ENCODE results near the gene CLINT1. TPM values are rescaled to one million over a fixed set of nuclear protein-coding genes. Genes with fewer than 3 reads are reported as not detected.
A peak's percentile ranks its signal among the peaks of the same experiment; 100 is the strongest.
"Not testable (repeated sequence)": the region's sequence is repeated elsewhere in the genome, so short reads cannot be mapped to it uniquely, and the experiment has no call there.

The CLINT1 gene
- polyA plus RNA-seq, 3 donors: 67.4 to 100 (median 71.9) TPM

DNA sequence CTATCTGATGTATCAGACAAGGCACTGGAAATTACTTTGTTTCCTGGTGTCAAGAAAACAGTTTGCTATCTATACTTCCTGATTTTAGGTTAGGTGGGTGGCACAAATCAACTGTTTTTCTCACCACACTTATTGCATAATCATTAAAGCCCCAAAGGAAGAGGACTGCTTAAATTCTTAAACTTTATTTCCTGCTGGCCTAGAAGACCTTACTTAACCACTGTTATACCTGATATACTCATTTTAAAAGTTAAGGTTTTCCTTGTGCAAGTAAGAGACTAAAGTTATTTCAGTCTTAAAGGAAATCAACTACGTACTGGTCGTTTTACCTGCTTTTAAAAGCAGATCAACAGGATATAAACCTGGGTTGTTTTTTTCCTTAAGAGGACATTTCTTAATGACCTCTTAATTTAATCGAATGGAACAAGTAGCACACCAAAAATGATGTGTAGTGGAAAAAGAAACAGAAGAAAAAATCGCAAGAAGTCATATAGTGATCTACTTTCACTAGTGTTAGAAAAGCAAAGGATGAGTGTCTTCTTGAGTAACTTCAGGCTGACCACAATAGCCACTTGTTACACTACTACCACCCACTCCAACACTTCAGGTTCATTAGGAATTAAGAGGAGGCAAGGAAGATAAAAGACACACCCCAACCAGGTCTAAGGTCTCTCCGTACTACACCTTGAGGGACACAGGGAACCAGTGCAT lies 974 bp downstream of the CLINT1 start:
- Histone ChIP-seq H3K4me2 (replicated peaks; ENCODE audit: extremely low read depth, low read length, poor library complexity, severe bottlenecking) (peak overlapping the region; percentile 91), H2AFZ (ENCODE audit: insufficient read depth, low read depth, low read length, poor library complexity, severe bottlenecking) (peak overlapping the region; percentile 69), H4K20me1 (ENCODE audit: insufficient read depth, low read length) (peaks cover 52% of the 10 kb centered on the region), H3K4me1 (ENCODE audit: control insufficient read depth in 1 of 2, insufficient read depth in 2 of 2, low read length in 2 of 2) (peaks cover 21 to 43% of the 10 kb centered on the region in 2 donors), H3K79me2 (ENCODE audit: insufficient read depth, low read length) (peaks cover 60% of the 10 kb centered on the region), H3K27me3 (ENCODE audit: control insufficient read depth in 2 of 2, insufficient read depth in 2 of 2, low read length in 2 of 2) (no peaks in the 10 kb centered on the region), H3K36me3 (replicated peaks in 1 of 2; ENCODE audit: control insufficient read depth in 1 of 2, insufficient read depth in 2 of 2, low read length in 2 of 2) (no peaks in the 10 kb centered on the region), H3K9ac (ENCODE audit: insufficient read depth, low read length, poor library complexity, severe bottlenecking) (peak overlapping the region; percentile 95), H3K9me3 (replicated peaks in 1 of 2; ENCODE audit: control insufficient read depth in 1 of 2, insufficient read depth in 1 of 2, low read length in 2 of 2) (no peaks in the 10 kb centered on the region), H3K27ac (ENCODE audit: low read depth in 1 of 2, low read length in 2 of 2) (peak overlapping the region; percentile 87 to 92), H3K4me3 (replicated peaks in 1 of 3; ENCODE audit: low read depth in 2 of 3, low read length in 3 of 3) (peak overlapping the region; percentile 68 to 95 (median 72))
- Mint-ChIP-seq H3K4me3 (peak overlapping the region; percentile 94 to 97), H3K27ac (peak overlapping the region; percentile 96 to 98 (median 98)), H3K27me3 (ENCODE audit: low read depth in 3 of 3) (peaks cover 0 to 2% (median 0%) of the 10 kb centered on the region in 3 donors), H3K4me1 (peaks cover 40% of the 10 kb centered on the region), H3K9me3 (peaks cover 0 to 4% (median 0%) of the 10 kb centered on the region in 7 donors), H3K36me3 (peaks cover 0 to 8% of the 10 kb centered on the region in 2 donors)
- DNase-seq: peak; percentile 38 to 68 (median 66)
- no CpG with 5 or more reads among the region's 5 CpGs for WGBS (ENCODE audit: insufficient coverage)
- TF ChIP-seq CTCF (IDR thresholded peaks at IDR 0.05): no peak
- intact Hi-C loops (cut with micrococcal nuclease): loop anchor here in 1 of 2 donors (10.0 kb wide), 1 partner anchor 113 kb away; the partner anchor contains the start of gene LSM11

GRCh38 chr5:157855404-157855994 lies 3.4 kb downstream of the CLINT1 start:
- Histone ChIP-seq H3K9ac (ENCODE audit: insufficient read depth, low read length, poor library complexity, severe bottlenecking) (no peak overlapping the region), H3K27me3 (ENCODE audit: control insufficient read depth in 2 of 2, insufficient read depth in 2 of 2, low read length in 2 of 2) (no peaks in the 10 kb centered on the region), H3K27ac (ENCODE audit: low read depth in 1 of 2, low read length in 2 of 2) (no peak overlapping the region), H3K36me3 (replicated peaks in 1 of 2; ENCODE audit: control insufficient read depth in 1 of 2, insufficient read depth in 2 of 2, low read length in 2 of 2) (no peaks in the 10 kb centered on the region), H4K20me1 (ENCODE audit: insufficient read depth, low read length) (peaks cover 76% of the 10 kb centered on the region), H3K4me3 (replicated peaks in 1 of 3; ENCODE audit: low read depth in 2 of 3, low read length in 3 of 3) (no peak overlapping the region), H3K4me1 (ENCODE audit: control insufficient read depth in 1 of 2, insufficient read depth in 2 of 2, low read length in 2 of 2) (peaks cover 21 to 43% of the 10 kb centered on the region in 2 donors), H3K9me3 (replicated peaks in 1 of 2; ENCODE audit: control insufficient read depth in 1 of 2, insufficient read depth in 1 of 2, low read length in 2 of 2) (no peaks in the 10 kb centered on the region), H2AFZ (ENCODE audit: insufficient read depth, low read depth, low read length, poor library complexity, severe bottlenecking) (no peak overlapping the region), H3K79me2 (ENCODE audit: insufficient read depth, low read length) (peaks cover 85% of the 10 kb centered on the region), H3K4me2 (replicated peaks; ENCODE audit: extremely low read depth, low read length, poor library complexity, severe bottlenecking) (no peak overlapping the region)
- H3K4me3 Mint-ChIP-seq: peak overlapping the region in 1 of 2 donors; percentile 20
- WGBS (ENCODE audit: insufficient coverage): 54% methylated on average over 6 of the region's 10 CpGs
- H3K9me3 Mint-ChIP-seq: peaks cover 0 to 4% (median 0%) of the 10 kb centered on the region in 7 donors
- intact Hi-C loops (cut with micrococcal nuclease): loop anchor here in 1 of 2 donors (10.0 kb wide), 1 partner anchor 111 kb away; the partner anchor contains the start of gene LSM11
- H3K4me1 Mint-ChIP-seq: peaks cover 39% of the 10 kb centered on the region
- H3K27me3 Mint-ChIP-seq (ENCODE audit: low read depth in 3 of 3): no peaks in the 10 kb centered on the region
- peak overlapping the region in 6 of 7 donors; percentile 31 to 74 (median 54) for H3K27ac Mint-ChIP-seq
- H3K36me3 Mint-ChIP-seq: peaks cover 0 to 8% of the 10 kb centered on the region in 2 donors
- peak; percentile 70 for TF ChIP-seq CTCF (IDR thresholded peaks at IDR 0.05)
- DNase-seq: peak; percentile 30 to 49 (median 38)

- not testable (repeated sequence) for DNase-seq; H3K27ac ChIP-seq (ENCODE audit: low read depth in 1 of 2, low read length in 2 of 2); H3K27me3 ChIP-seq (ENCODE audit: control insufficient read depth in 2 of 2, insufficient read depth in 2 of 2, low read length in 2 of 2); H3K27me3 Mint-ChIP-seq (ENCODE audit: low read depth in 3 of 3); H3K4me2 ChIP-seq (replicated peaks; ENCODE audit: extremely low read depth, low read length, poor library complexity, severe bottlenecking); H3K9ac ChIP-seq (ENCODE audit: insufficient read depth, low read length, poor library complexity, severe bottlenecking); H3K4me3 ChIP-seq (replicated peaks in 1 of 3; ENCODE audit: low read depth in 2 of 3, low read length in 3 of 3); H2AFZ ChIP-seq (ENCODE audit: insufficient read depth, low read depth, low read length, poor library complexity, severe bottlenecking); H3K4me3 Mint-ChIP-seq; H3K9me3 Mint-ChIP-seq; H3K9me3 ChIP-seq (replicated peaks in 1 of 2; ENCODE audit: control insufficient read depth in 1 of 2, insufficient read depth in 1 of 2, low read length in 2 of 2)
- peak overlapping the region in 3 of 7 donors; percentile 16 to 68 (median 54) for H3K27ac Mint-ChIP-seq
- WGBS (ENCODE audit: insufficient coverage): 91% methylated on average over 7 of the region's 9 CpGs
- Histone ChIP-seq H3K4me1 (ENCODE audit: control insufficient read depth in 1 of 2, insufficient read depth in 2 of 2, low read length in 2 of 2) (peaks cover 18 to 38% of the 10 kb centered on the region in 2 donors), H3K79me2 (ENCODE audit: insufficient read depth, low read length) (peaks cover 100% of the 10 kb centered on the region), H3K36me3 (replicated peaks in 1 of 2; ENCODE audit: control insufficient read depth in 1 of 2, insufficient read depth in 2 of 2, low read length in 2 of 2) (peaks cover 2 to 17% of the 10 kb centered on the region in 2 donors), H4K20me1 (ENCODE audit: insufficient read depth, low read length) (peaks cover 95% of the 10 kb centered on the region)
- intact Hi-C loops (cut with micrococcal nuclease): loop anchor here in 1 of 2 donors (10.0 kb wide), 1 partner anchor 109 kb away; the partner anchor contains the start of gene LSM11
- peaks cover 3 to 15% of the 10 kb centered on the region in 2 donors for H3K36me3 Mint-ChIP-seq
- peaks cover 36% of the 10 kb centered on the region for H3K4me1 Mint-ChIP-seq
Measured at GRCh38 chr5:157853365-157853764, 5.6 kb downstream of the CLINT1 start.

All from CD14-positive monocyte (primary cell).